ENCODE data around the gene ARX.

Gene ARX

DNA sequence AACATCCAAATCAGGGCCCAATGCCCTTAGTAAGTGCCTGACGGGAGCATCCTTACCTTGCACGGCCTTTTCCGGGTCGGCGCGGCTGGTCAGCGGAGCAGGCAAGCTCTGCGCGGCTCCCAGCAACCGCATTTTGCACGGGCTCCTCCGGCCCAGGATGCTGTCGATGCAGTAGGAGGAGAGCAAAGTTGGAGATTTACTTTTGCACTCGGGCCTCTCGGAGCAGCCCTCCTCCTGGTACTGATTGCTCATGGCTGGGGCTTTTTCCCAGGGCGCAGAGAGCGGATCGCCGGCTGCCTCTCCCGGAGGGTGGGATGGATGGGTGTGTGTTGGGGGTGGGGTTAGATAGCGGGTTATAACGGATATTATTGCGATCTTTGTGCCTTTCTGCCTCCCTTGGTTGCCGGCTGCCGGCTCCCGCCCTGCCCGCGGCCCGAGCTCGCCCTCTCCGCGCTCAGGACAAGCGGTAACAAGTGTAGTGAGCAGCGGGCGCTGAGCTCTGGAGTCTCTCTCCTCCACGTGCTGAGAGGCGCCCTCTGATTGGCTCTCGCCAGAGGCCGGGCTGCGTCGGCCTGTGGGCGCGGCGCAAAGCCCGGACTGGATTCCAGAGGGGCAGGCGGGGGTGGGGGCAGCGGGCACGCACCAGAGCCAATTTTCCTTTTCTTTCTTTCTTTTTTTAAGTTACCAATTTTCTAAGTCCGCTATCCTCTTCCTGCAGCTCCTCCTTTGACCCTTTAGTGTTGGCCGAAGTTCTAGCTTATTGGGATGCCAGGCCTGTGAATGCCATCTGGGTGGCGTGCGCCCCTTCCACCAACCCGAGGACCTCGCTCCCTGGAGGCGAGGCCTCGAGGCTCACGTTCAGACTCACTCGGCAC lies at the start of gene ARX:
Gene ARX (minus strand): TSS at position 480 of the 875 bp plus-strand sequence. CDS start 228 bp downstream, at position 252.
- peak; percentile 65 for DNase-seq (ENCODE audit: low spot score)

DNA sequence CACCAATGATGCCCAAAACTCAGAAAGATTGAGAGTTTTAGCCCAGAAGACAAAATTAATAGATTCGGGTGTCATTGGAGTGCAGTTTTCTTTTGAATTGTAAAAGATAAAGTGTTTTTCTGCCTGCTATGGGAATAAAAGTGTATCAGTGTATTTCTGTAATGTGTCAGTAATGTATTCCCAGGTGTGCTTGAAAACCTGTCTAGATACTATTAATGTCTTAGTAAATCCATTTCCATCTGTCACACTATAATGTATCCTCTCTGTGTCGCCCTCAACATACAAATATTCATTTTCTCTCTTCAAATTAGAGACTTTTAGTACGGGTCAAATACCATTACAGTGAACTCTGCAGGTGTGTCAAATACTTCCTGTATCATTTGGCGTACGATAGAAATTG lies 43.5 kb upstream of the ARX start:
- DNase-seq (ENCODE audit: low spot score) = no peak

- no peak for DNase-seq (ENCODE audit: low spot score)
Measured at GRCh38 chrX:25052798-25053534, 37.2 kb upstream of the ARX start.

- no peak for DNase-seq (ENCODE audit: low spot score)
Measured at GRCh38 chrX:25049971-25050370, 34.2 kb upstream of the ARX start.

GRCh38 chrX:25049357-25049756 lies 33.6 kb upstream of the ARX start:
- DNase-seq (ENCODE audit: low spot score) = peak; percentile 10

DNA sequence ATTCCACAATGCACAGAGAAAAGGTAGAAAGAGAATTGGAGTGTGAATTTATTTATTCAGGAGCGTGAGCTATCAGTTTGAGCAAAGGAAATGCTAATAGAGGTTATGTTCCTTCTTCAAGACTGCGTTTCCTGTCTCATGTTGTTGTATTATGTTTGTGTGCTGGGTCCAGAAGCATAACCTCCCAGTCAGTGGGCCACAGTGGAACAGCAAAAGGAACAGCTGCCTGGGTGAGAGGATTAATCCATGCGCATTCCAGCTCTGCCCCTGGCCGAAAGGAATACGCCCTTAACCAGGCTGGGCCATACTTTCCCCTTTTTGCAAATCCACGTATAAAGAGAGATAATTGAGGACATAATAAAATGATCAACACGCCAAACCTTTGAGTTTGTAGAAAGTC lies 32.4 kb upstream of the ARX start:
- no peak for DNase-seq (ENCODE audit: low spot score)

- DNase-seq (ENCODE audit: low spot score) = no peak
Measured at GRCh38 chrX:25043192-25043591, 27.4 kb upstream of the ARX start.

DNA sequence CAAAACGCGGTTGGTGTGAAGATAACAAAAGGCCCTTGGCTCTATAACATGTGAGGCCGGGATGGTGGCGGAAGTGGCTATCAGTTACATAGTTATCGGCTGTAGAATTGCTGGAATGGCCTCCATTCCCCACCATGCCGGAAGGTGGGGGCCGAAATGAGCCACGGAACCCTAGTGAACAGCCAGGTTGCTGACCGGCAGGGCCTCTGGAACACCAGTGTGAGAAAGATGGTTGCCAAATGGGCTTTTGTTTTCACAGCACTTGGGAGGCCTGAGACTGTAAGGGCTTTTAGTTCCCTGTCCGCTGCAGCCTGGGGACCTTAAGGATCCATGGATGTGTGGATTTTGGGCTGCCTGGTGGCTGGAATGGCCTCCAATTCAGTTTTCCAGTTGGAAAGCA lies 23.3 kb upstream of the ARX start:
- no peak for DNase-seq (ENCODE audit: low spot score)

- no peak for DNase-seq (ENCODE audit: low spot score)
Measured at GRCh38 chrX:25034889-25035288, 19.1 kb upstream of the ARX start.

- no peak for DNase-seq (ENCODE audit: low spot score)
Measured at GRCh38 chrX:25029288-25029825, 13.6 kb upstream of the ARX start.

DNA sequence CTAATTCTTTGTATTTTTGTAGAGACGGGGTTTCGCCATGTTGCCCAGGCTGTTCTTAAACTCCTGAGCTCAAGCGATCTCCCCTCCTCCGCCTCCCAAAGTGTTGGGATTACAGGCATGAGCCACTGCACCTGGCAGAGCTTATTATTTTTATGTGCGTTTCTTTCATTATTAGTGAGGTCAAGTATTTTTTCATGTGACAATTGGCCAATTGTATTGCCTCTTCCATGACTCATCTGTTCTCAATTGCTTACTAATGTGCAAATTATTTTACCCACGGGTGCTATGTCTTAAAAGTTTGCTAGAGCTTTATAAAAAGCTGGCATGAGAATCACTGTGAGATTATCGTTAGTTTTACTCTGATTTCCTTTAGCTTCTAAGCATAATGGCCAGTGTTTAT lies 13.0 kb upstream of the ARX start:
- no peak for DNase-seq (ENCODE audit: low spot score)

GRCh38 chrX:25026576-25026975 lies 10.8 kb upstream of the ARX start:
- DNase-seq (ENCODE audit: low spot score) = no peak

- DNase-seq (ENCODE audit: low spot score) = no peak
Measured at GRCh38 chrX:25025615-25026014, 9.8 kb upstream of the ARX start.

DNA sequence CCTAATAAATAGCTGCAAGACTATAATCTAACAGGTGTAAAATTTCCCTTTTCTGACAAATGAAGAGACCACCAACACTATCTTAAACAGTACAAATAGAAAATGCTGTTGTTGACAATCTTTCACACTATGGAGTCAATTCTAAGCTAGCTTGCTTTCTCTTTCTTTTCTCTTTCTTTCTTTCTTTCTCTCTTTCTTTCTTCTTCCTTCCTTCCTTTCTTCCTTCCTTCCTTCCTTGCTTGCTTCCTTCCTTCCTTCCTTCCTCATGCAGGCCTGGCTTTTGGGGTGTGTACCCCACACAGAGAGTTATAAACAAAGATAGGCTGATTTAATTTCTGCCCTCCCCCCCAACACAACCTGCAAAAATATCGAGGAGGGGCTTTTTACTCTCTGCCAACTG lies 8.1 kb upstream of the ARX start:
- no peak for DNase-seq (ENCODE audit: low spot score)

DNA sequence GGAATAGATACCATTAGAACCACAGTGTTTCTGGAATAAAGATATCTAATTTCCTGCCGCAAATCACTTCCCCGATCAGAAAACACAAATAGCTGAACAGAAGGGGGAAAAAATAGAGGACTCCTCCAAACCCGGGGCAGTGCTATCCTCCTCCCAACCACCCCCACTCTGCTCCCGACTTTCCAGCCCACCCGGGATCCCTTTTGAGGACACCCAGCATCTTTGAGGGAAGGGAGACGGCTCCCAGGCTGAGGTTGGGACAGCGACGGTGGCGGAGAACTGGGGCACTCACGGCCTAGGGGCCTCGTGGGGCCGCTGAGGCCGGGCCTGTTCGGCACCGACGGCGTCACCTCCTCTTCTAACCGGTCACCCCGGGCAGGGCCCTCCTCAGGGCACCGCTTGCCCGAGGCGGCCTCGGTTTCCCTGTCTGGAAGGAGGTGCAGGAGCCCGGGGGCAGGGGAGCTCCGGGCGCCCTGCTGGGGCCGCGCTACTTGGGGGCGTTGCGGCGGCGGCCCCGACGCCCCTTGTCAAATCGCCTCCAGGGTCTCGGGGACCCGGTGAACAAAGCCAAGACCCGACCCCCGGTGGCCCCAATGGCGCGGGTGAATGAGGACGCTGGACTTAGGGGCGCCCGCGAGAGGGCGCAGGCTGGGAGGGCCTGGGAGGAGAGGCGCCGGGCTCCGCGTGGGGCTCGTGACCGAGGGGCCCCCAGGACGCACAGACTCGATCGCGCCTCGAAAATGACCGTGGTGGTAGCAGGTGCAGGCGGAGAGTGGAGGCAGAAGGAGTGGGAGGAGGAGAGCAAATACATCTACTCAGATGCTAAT lies 6.9 kb upstream of the ARX start:
- no peak for DNase-seq (ENCODE audit: low spot score)

DNA sequence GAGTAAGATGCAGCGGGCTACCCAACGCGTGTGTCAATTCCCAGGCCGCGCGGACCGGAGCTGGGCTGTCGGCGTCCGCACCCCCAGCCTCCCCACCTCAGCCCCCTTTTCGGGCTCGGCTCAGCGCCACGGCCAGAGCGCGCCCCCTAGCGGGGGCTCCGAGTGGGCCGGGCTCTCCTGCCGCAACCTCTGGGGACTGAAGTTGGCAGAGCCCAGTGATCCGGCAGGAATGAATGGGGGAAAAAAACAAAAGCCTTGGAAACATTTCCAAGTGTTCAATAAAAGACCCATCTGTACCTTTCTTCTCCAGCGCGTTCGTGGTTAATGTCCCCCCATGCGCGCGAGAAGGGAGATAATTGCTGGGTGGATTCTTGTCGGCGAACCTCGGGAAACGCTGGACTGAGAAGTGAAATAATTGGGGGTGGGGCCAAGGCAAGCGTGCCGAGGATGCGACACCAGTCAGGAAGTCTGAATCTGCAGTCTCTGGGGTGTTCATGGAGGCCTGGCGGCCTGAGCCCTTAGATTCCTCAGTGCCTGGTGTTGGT lies 5.2 kb upstream of the ARX start:
- DNase-seq (ENCODE audit: low spot score) = peak; percentile 37

- DNase-seq (ENCODE audit: low spot score) = no peak
Measured at GRCh38 chrX:25020391-25020904, 4.7 kb upstream of the ARX start.

DNA sequence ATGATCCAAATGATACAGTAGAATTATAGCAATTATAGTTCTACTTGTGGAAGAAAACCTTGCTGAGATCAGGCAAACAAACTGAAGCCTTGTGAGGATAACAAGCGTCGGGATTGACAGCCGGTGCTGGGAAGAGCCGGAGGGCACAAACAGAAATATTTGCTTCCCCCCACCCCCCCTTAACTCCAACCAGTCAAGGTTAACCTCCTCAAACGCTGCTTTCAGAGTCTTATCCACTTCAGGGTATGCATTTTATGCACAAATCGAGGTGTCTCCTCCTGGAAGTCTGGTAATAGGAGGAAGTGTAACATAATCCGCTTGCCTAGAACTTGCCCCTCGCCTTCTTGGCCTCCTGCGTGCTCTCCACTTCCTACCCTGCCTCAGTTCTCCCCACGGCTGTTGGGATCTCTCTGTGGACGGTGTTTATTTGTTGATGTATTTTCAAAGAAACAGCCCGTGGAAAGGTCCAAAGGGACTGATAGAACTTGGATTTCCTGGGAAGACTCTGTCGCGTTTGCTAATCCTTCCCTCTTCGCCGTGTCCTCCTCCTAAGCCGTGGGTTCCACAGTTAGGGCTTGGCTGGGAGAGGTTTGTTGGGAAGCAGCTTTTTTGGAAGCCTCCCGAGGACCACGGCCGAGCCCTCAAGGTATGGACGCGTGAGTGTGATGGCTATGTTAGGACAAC lies 4.1 kb upstream of the ARX start:
- no peak for DNase-seq (ENCODE audit: low spot score)

GRCh38 chrX:25018682-25019081 lies 2.9 kb upstream of the ARX start:
- DNase-seq (ENCODE audit: low spot score) = no peak

GRCh38 chrX:25017667-25018247 lies 2.0 kb upstream of the ARX start:
- DNase-seq (ENCODE audit: low spot score) = no peak
